Right lobe of liver (tissue), 4 donors: Measurements from ENCODE around the gene AKR1C8.
A peak's percentile ranks its signal among the peaks of the same experiment; 100 is the strongest.

Experiments
- CTCF ChIP-seq, 4 donors: fragments of 200-600 bp in 3 of 4; fragments of 450-650 bp in 1 of 4; IDR thresholded peaks; one replicate each; pipeline versions ENCODE4 v1.5.1 to v1.8.0; 2016 to 2022; ENCODE audit warnings: antibody characterized with exemption in 4 of 4, mild to moderate bottlenecking in 2 of 4
- POLR2A ChIP-seq: fragments of 450-650 bp; IDR thresholded peaks from one replicate; pipeline ENCODE4 v1.6.1; 2017; ENCODE audit warnings: antibody characterized with exemption, mild to moderate bottlenecking
- donor health status: DM: no; HTN: no; CAD: no.
- donor health status: DM: no; HTN: no; CAD: no.
- donor health status: DM: no; HTN: yes; CAD: no.

- TF ChIP-seq POLR2A: no peak
- TF ChIP-seq CTCF (IDR thresholded peaks at IDR 0.05): peak; percentile 41 to 63 (median 58)
These were observed 14.4 kb upstream of the AKR1C8 start for GRCh38 chr10:5199398-5199797.
